OCI-LY7 (cell line): Measurements from ENCODE around the gene CELF4.

ENCODE experiments used
- CTCF ChIP-seq: fragments of 200-600 bp; sonication (generic); conservative IDR thresholded peaks from 2 replicates; pipeline ENCODE4 v1.5.1; 2014; ENCODE audit warnings: mild to moderate bottlenecking, antibody characterized with exemption, low read length, moderate library complexity, mixed read lengths
- EZH2phosphoT487 ChIP-seq: fragments of 200-600 bp; sonication (generic); IDR thresholded peaks from 2 replicates; pipeline ENCODE4 v1.6.1; 2018; ENCODE audit warnings: low read depth, borderline replicate concordance, mild to moderate bottlenecking, mixed run types, antibody characterized with exemption, low read length, moderate library complexity, mixed read lengths

DNA sequence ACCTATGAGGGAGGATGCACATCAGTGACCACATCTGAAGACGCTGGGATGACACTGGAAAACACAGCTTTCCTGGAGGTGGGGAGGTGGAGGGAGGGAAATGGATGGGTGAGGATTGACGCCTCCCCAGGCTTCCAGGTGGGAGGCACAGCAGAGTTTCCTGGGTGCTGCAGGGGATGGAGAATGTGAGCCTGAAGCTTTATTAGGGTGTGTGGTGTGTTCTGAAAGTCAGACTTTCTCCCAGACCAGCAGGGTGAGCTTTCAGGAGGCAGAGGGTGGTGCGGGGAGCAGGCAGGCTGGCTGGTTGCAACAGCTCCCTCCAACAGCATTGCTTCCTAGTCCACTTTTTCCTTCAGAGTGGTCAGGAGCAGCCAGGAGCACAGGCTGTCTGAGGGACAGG lies 263.1 kb downstream of the CELF4 start:
- no peak for TF ChIP-seq CTCF
- no peak for TF ChIP-seq EZH2phosphoT487
